OCI-LY1 (cell line): ENCODE results near the gene MARK1.
"Not testable (repeated sequence)": the region's sequence is repeated elsewhere in the genome, so short reads cannot be mapped to it uniquely, and the experiment has no call there.

ENCODE experiments used
- H2AFZ ChIP-seq: fragments of 200-600 bp; sonication (generic), shearing (Covaris generic); 2 replicates; pipeline ENCODE4 v1.6.0; 2014; ENCODE audit warnings: antibody characterized with exemption, mild to moderate bottlenecking, low read length
- H3F3A ChIP-seq: fragments of 200-600 bp; sonication (generic), shearing (Covaris generic); 2 replicates; pipeline ENCODE4 v1.6.0; 2014; ENCODE audit warnings: mild to moderate bottlenecking, antibody characterized with exemption, low read length, moderate library complexity; ENCODE audit not compliant: insufficient read depth
- H3K27ac ChIP-seq: fragments of 200-600 bp; sonication (generic); 2 replicates; pipeline ENCODE4 v1.5.1; 2014; ENCODE audit warnings: low read length, mixed run types, mild to moderate bottlenecking, low read depth; ENCODE audit not compliant: poor library complexity, severe bottlenecking
- H3K27me3 ChIP-seq: fragments of 200-600 bp; sonication (generic); 2 replicates; pipeline ENCODE4 v1.6.0; 2014; ENCODE audit warnings: antibody characterized with exemption, mild to moderate bottlenecking, low read length, moderate library complexity; ENCODE audit not compliant: insufficient read depth
- H3K36me3 ChIP-seq: fragments of 200-600 bp; sonication (generic); 2 replicates; pipeline ENCODE4 v1.6.1; 2014; ENCODE audit warnings: mild to moderate bottlenecking, antibody characterized with exemption, low read length, moderate library complexity, mixed read lengths; ENCODE audit not compliant: insufficient read depth
- H3K4me1 ChIP-seq: fragments of 200-600 bp; sonication (generic); 2 replicates; pipeline ENCODE4 v1.5.1; 2014; ENCODE audit warnings: mild to moderate bottlenecking, low read length, moderate library complexity; ENCODE audit not compliant: insufficient read depth, severe bottlenecking
- H3K4me2 ChIP-seq: fragments of 200-600 bp; sonication (generic), shearing (Covaris generic); 2 replicates; pipeline ENCODE4 v1.6.1; 2014; ENCODE audit warnings: low read length
- H3K4me3 ChIP-seq: fragments of 200-600 bp; sonication (generic); 2 replicates; pipeline ENCODE4 v1.5.1; 2014; ENCODE audit warnings: low read length, low read depth, mild to moderate bottlenecking, mixed read lengths; ENCODE audit not compliant: poor library complexity, severe bottlenecking
- H3K79me2 ChIP-seq: fragments of 200-600 bp; shearing (Covaris generic); 2 replicates; pipeline ENCODE4 v1.6.1; 2016; ENCODE audit warnings: mixed run types, low read length, mixed read lengths; ENCODE audit not compliant: insufficient read depth
- H3K9ac ChIP-seq: fragments of 200-600 bp; sonication (generic), shearing (Covaris generic); 2 replicates; pipeline ENCODE4 v1.6.1; 2014; ENCODE audit warnings: mild to moderate bottlenecking, low read length, mixed read lengths
- H3K9me2 ChIP-seq: fragments of 200-600 bp; sonication (generic), shearing (Covaris generic); 2 replicates; pipeline ENCODE4 v1.6.1; 2014; ENCODE audit warnings: low read depth, mild to moderate bottlenecking, low read length, mixed read lengths
- H3K9me3 ChIP-seq: fragments of 200-600 bp; shearing (Covaris generic); 2 replicates; pipeline ENCODE4 v1.6.1; 2014; ENCODE audit warnings: low read length, mixed read lengths
- H4K20me1 ChIP-seq: fragments of 200-600 bp; sonication (generic), shearing (Covaris generic); 2 replicates; pipeline ENCODE4 v1.6.0; 2016; ENCODE audit warnings: mild to moderate bottlenecking, low read length; ENCODE audit not compliant: insufficient read depth
- CTCF ChIP-seq: fragments of 200-600 bp; sonication (generic), shearing (Covaris generic); IDR thresholded peaks from 2 replicates; pipeline ENCODE4 v1.5.1; 2017; ENCODE audit warnings: mild to moderate bottlenecking, antibody characterized with exemption, low read length, moderate library complexity, mixed read lengths
- EZH2 ChIP-seq: fragments of 200-600 bp; sonication (generic), shearing (Covaris generic); IDR thresholded peaks from 2 replicates; pipeline ENCODE4 v1.8.0; 2017; ENCODE audit warnings: borderline replicate concordance, mixed run types, mild to moderate bottlenecking, antibody characterized with exemption, low read length, moderate library complexity, mixed read lengths

The MARK1 gene

GRCh38 chr1:220594356-220594755 is 66.4 kb downstream of the MARK1 start:
- TF ChIP-seq EZH2 (no peak), CTCF (no peak)
- H3K9ac ChIP-seq = no peak overlapping the region
- no peaks in the 10 kb centered on the region for H3K36me3 ChIP-seq
- H4K20me1 ChIP-seq = no peaks in the 10 kb centered on the region
- no peaks in the 10 kb centered on the region; the same call in 1 of the 2 replicates for H3K27me3 ChIP-seq
- no peaks in the 10 kb centered on the region for H3K4me1 ChIP-seq
- H2AFZ ChIP-seq = no peak overlapping the region
- no peak overlapping the region for H3K27ac ChIP-seq
- H3K4me3 ChIP-seq = no peak overlapping the region
- no peak overlapping the region for H3K4me2 ChIP-seq
- H3K9me2 ChIP-seq = no peaks in the 10 kb centered on the region
- no peaks in the 10 kb centered on the region for H3K9me3 ChIP-seq
- H3K79me2 ChIP-seq = no peaks in the 10 kb centered on the region
- no peaks in the 10 kb centered on the region for H3F3A ChIP-seq

GRCh38 chr1:220595179-220595578 is 67.2 kb downstream of the MARK1 start:
- Histone ChIP-seq H3K9ac (no peak overlapping the region), H3F3A (no peaks in the 10 kb centered on the region), H3K4me2 (no peak overlapping the region), H3K4me3 (no peak overlapping the region), H3K4me1 (no peaks in the 10 kb centered on the region), H3K27ac (no peak overlapping the region), H3K9me3 (no peaks in the 10 kb centered on the region), H2AFZ (no peak overlapping the region), H4K20me1 (no peaks in the 10 kb centered on the region), H3K79me2 (no peaks in the 10 kb centered on the region), H3K9me2 (no peaks in the 10 kb centered on the region), H3K36me3 (no peaks in the 10 kb centered on the region), H3K27me3 (no peaks in the 10 kb centered on the region; the same call in 1 of the 2 replicates)
- TF ChIP-seq EZH2 (no peak), CTCF (no peak)

- H3F3A ChIP-seq = no peaks in the 10 kb centered on the region
- no peak overlapping the region for H3K27ac ChIP-seq
- no peaks in the 10 kb centered on the region for H3K36me3 ChIP-seq
- no peak overlapping the region for H2AFZ ChIP-seq
- H3K9me3 ChIP-seq = no peaks in the 10 kb centered on the region
- no peaks in the 10 kb centered on the region for H3K4me1 ChIP-seq
- H3K4me3 ChIP-seq = no peak overlapping the region
- H3K9ac ChIP-seq = no peak overlapping the region
- no peaks in the 10 kb centered on the region for H4K20me1 ChIP-seq
- H3K27me3 ChIP-seq = no peaks in the 10 kb centered on the region
- TF ChIP-seq EZH2 (no peak), CTCF (no peak)
- H3K9me2 ChIP-seq = no peaks in the 10 kb centered on the region
- H3K4me2 ChIP-seq = no peak overlapping the region
- H3K79me2 ChIP-seq = no peaks in the 10 kb centered on the region
Observed at GRCh38 chr1:220604926-220605325, 77.0 kb downstream of the MARK1 start.

- not testable (repeated sequence) for H3K4me1 ChIP-seq, H3K79me2 ChIP-seq, H3K9me3 ChIP-seq, H2AFZ ChIP-seq, H3K9me2 ChIP-seq, H3K27me3 ChIP-seq, H4K20me1 ChIP-seq, H3K27ac ChIP-seq, H3K4me2 ChIP-seq, H3K36me3 ChIP-seq, H3K9ac ChIP-seq, H3K4me3 ChIP-seq, H3F3A ChIP-seq
Observed at GRCh38 chr1:220605651-220606050, 77.7 kb downstream of the MARK1 start.

GRCh38 chr1:220611100-220611499 is 83.2 kb downstream of the MARK1 start:
- not testable (repeated sequence) for H3K4me1 ChIP-seq, H3K79me2 ChIP-seq, H3K4me3 ChIP-seq, H3K9me3 ChIP-seq, H3K9ac ChIP-seq, H3K36me3 ChIP-seq, H3K27me3 ChIP-seq, H3F3A ChIP-seq, H3K9me2 ChIP-seq, H4K20me1 ChIP-seq, H2AFZ ChIP-seq, H3K4me2 ChIP-seq, H3K27ac ChIP-seq
